T-helper 1 cell treated with Interleukin-12 subunit alpha and Interleukin-12 subunit beta and Interleukin-4 antibody, amounts not matched to agents 30 ng/mL and 1 ng/mL, for 36 hours (primary cell): ENCODE measurements around the gene GRHPR. TPM values are rescaled to one million over a fixed set of nuclear protein-coding genes. Genes with fewer than 3 reads are reported as not detected.
"Not testable (repeated sequence)": the region's sequence is repeated elsewhere in the genome, so short reads cannot be mapped to it uniquely, and the experiment has no call there.

ENCODE experiments used
- intact Hi-C: fragments of 100-400 bp; cut with micrococcal nuclease; formaldehyde crosslinking; loops from one replicate; pipeline ENCODE4 v1.15.1; 2024
- total RNA-seq: library from RNA; stranded (reverse); gene quantifications from 2 replicates; pipeline ENCODE4 v1.2.3, GENCODE V29; 2022

GRHPR gene
- total RNA-seq, 1 donor from 2014 or later: 53.9 TPM

DNA sequence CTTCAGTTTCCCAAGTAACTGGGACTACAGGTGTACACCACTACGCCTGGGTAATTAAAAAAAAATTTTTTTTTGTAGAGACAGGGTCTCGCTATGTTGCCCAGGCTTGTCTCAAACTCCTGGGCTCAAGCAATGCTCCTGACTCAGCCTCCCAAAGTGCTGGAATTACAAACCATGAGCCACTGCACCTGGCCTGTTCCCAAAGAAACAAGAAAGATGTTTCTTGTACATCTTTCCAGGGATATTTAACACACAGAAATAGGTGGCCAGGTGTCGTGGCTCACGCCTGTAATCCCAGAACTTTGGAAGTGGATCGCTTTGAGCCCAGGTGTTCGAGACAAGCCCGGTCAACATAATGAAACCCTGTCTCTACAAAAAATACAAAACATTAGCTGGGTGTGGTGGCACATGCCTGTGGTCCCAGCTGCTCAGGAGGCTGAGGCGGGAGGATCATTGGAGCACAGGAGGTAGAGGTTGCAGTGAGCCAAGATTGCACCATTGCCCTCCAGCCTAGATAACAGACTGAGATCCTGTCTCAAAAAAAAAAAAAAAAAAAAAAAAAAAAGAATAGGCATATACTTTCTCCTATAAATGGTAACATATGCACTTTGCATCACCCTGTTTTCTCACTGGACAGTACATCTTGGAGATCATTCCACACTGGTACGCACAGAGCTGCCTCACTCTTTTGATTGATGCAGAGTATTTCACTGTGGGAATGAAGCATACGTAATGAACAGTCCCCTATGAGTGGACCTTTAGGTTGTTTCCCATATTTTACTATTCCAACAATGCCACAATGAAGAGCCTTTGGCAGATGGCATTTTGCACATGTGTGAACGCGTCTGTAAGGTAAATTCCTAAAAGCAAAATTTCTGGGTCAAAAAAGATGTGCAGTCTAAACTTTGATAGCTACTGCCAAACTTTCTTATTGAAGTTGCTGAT is 2.0 kb upstream of the GRHPR start:
- intact Hi-C loops: no loop called here

DNA sequence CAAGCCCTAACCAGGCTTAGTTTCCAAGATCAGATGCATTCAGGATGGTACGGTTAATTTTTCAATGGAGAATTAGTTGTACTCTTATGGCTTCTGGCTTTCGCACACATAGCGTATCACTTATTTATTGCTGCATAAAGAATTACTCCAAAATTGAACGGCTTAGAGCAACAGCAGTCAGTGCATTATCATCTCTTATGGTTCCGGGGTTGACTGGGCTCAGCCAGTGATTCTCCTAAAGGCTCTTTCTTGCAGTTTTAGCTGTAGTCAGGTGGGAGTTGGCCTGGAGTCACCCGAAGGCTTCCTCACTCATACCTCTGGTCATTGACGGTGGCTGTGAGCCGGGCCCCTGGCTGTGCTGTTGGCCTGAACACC is 595 bp upstream of the GRHPR start:
- intact Hi-C loops: loop anchor here (1.0 kb wide), 4 partner anchors 43 to 302 kb away; partner anchors contain the start of genes POLR1E, TOMM5, ZBTB5 and ZCCHC7

DNA sequence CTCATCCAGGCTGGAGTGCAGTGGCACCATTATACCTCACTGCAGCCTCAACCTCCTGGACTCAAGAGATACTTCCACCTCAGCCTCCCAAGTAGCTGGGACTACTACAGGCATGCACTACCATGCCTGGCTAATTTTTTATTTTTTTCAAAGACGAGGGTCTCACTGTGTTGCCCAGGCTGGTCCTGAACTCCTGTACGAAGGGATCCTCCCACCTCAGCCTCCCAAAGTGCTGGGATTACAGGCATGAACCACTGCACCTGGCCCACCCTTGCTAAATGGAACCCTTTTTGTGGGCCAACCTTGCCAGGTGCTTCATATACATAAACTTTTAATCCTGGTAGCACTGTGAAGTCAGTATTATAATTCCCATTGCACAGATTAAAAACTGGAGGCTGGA is 1.0 kb downstream of the GRHPR start:
- intact Hi-C loops: loop anchor here (1.0 kb wide), 1 partner anchor 8 kb away; no protein-coding TSS in a partner anchor

DNA sequence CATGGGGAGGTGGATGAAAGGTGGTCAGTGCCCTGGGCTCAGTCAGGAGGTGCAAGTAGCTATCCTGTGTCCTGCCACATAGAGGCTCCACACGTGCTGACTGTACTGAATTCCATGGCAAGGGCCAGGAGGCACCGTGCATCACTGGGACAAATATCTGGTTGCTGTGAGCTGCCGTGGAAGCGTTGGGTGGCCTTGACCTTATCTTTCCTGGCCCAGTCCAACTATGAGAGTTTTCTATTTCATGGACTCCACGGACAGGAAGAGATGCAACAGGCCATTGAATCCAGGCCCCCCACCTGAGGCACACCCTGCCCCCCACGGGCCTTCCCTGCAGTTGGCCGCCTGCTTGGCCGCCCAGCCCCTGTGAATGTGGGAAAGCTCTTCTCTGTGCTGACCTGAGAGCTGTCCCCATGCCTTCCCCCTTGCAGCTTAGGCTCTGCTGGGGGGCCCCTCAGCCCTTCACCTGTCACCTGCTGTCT is 1.7 kb downstream of the GRHPR start:
- intact Hi-C loops: no loop called here

DNA sequence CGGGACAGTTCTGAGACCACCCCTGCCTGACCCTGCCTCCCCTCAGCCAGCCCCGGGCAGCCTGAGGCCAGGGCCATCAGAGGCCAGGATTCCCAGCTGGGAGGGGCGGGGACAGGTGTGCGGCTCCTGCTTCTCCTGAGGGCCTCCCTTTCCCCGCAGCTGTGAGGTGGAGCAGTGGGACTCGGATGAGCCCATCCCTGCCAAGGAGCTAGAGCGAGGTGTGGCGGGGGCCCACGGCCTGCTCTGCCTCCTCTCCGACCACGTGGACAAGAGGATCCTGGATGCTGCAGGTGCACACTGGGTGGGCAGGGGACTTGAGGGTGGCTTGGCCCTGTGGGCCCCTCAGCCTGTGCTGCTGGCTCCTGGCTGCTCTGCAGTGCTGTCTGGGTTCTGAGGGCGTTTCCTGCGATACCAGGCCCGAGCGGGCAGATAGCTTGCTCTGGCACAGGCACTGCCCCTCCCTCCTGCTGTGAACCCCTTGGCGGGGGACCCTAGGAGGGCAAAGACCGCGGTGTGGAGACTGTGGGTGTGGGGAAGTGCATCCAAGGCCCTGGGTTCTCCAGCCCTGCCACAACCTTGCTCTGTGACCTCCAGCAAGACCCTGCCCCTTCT is 2.3 kb downstream of the GRHPR start:
- intact Hi-C loops: no loop called here

DNA sequence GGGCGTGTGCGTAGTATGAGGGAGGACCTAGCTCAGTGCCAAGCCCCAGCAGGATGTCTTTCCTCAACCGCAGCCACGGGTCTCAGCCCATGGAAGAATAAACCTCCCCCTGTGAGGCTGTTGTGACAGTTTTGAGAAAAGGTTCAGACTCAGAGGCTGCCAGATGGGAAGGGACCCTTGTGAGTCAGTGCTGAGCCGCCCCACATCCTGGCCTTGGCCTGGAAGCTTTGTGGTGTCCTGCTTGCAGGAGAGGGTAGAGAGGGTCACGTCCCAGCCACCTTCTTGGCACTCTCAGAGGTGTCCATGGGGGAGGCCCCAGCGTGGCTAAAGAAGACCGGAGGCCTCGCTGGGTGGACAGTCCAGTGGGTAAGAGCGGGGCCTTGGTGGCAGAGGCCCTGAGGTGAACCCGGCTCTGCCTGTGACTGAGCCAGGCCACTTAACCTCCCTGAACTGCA is 2.8 kb downstream of the GRHPR start:
- intact Hi-C loops: no loop called here

DNA sequence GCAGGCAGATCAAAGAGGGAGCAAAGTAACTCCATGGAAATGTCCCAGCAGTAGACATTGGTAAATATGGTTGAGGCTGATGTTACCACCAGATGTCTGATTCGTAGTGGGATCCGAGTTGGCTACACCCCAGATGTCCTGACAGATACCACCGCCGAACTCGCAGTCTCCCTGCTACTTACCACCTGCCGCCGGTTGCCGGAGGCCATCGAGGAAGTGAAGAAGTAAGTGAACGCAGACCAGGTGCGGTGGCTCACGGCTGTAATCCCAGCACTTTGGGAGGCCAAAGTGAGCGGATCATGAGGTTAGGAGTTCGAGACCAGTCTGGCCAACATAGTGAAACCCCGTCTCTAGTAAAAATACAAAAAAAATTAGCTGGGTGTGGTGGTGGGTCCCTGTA is 3.9 kb downstream of the GRHPR start:
- intact Hi-C loops: not testable (repeated sequence)

DNA sequence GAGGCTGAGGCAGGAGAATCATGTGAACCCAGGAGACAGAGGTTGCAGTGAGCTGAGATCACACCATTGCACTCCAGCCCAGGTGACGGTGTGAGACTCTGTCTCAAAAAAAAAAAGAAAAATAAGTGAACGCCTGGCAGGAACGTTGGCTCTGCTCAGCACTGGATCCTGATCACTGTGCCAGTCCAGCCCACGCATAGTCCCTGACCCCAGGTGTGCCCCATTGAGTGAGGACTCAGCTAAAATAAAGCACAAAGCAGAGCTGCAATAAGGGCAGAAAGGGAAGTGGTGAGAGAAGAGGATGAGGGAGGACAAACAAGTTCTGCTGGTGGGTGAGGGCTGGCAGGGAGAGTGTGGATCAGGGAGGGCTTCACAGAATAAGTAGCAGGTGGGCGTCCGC is 4.3 kb downstream of the GRHPR start:
- intact Hi-C loops: no loop called here

DNA sequence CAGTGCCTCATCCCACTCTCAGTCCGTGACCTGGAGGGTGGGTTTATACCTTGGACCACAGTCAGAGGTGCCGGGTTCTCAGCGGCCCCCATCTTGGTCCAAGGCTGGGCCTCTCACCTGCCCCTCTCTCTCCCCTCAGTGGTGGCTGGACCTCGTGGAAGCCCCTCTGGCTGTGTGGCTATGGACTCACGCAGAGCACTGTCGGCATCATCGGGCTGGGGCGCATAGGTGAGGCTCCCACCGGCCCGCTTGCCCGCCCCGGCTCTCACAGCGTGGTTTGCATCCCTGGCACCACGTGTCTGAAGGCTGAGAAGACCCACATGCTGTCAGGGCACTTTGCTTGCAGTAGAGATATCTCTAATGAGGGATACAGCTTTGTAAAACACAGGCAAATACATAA is 5.8 kb downstream of the GRHPR start:
- intact Hi-C loops: no loop called here

DNA sequence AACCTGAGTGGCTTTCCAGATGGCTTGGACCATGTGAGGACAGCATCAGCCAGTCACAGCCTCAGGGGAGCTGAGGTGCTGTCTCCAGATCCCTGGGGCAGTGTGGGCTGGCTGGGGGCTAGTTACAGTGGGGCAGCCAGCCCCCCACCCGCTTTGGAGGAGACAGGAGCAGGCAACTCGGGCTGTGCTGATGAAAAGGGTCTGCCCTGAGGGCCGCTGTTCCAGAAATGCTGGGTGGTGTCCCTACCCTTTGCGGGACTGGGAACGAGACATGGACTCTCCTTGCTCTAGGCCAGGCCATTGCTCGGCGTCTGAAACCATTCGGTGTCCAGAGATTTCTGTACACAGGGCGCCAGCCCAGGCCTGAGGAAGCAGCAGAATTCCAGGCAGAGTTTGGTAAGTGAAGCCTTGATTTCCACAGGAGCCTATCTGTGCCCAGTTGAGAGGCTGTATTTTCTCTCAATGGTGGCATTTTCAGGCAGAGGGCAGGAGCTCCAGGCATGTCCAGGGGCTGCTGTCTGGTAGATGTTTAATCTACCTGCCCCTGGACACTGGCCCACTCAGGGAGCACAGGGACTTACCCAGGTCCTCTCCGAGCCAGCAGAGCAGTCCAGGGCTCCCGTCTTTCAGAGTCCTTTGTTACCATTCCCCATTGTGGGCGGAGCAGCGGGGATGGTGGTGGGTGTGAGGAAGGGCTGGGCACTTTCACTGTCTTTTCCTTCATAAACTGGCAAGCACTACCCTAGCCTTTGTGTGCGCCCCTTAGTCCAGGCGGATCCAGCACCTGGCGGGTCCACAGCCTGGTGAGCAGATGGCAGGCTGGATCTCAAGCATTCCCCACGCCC is 7.2 kb downstream of the GRHPR start:
- intact Hi-C loops: no loop called here

DNA sequence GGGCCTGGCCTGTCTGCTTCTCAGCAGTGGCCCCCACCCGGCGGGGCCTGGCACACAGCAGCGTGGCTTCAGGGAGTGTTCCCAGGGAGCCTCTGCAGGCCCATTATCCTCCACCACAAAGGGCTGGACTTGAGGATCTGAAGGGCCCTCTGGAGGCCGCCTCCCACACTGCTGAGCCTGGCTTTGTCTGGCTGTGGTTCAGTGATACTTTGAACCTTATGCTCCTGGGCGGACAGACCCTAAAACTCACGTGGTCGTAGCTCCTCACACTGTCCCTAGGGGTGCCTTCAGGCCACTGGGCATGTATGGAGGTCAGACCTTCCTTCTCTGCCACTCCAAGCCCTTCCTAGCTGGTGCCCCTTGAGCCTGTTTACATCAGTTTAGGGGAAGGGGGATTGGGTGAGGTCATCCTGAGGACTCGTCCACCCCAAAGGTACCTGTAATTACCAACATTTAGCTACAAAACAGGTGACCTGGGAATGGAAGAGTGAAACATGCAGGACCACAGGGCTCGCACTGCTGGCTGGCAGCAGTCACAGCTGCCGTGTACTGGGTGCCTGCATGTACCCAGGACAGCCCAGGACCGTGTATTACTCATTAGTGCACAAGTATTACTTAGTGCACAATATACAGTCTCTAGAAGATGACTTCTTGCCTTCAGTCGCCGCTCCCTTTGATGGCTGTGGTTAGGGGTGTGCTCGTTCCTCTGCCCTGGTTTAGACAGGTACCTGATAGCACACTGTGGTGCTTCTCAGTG is 8.5 kb downstream of the GRHPR start:
- intact Hi-C loops: no loop called here

DNA sequence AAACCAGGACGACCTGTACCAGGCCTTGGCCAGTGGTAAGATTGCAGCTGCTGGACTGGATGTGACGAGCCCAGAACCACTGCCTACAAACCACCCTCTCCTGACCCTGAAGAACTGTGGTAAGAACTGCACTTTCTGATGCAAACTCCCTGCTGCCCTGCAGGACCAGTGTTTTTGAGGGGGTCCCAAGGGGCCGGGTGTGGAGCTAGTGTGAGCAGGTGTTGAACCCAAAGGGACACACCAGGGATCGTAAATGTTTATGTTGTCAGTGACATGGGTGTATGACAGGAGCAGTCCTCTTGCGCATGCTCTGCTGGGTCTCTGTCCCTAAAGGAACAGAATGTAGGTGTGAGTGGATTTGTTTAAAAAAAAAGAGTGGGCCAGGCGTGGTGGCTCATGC is 9.5 kb downstream of the GRHPR start:
- intact Hi-C loops: no loop called here

DNA sequence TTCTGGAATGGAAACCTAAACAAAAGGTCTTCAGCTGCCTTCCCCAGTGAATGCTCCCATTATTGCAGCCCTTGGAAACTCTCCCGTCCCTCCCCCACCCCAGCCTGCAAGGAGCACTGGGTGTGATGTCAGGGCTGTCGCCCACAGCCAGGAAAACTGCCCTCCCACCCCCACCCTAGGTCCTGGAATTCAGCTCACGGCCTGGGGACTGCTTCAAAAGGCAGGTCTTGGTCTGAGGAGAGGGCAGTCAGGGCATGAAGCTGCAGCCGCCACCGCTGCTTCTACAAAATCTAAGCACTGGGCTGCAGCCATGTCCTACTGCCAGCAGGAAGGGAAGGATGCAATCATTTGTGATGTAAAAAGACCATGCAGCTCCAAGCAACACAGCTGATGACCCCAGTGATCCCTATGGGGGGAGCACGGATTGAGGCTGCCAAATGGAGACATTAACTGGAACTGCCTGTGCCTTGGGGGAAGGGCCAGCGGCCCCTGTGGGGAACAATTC is 11.4 kb downstream of the GRHPR start:
- intact Hi-C loops: no loop called here

DNA sequence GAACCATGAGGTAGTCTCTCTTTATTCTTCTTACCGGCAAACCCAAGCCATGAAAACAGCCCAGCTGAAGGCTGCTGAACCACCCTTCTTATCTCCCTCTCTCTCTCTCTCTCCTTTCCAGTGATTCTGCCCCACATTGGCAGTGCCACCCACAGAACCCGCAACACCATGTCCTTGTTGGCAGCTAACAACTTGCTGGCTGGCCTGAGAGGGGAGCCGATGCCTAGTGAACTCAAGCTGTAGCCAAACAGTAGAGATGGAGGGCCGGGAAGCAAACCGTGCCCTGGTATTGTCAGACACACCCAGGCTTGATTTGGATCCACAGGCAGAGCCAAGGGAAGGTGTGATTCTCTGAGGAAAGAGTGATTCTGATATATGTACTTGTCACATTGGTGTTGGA is 14.0 kb downstream of the GRHPR start:
- intact Hi-C loops: no loop called here

DNA sequence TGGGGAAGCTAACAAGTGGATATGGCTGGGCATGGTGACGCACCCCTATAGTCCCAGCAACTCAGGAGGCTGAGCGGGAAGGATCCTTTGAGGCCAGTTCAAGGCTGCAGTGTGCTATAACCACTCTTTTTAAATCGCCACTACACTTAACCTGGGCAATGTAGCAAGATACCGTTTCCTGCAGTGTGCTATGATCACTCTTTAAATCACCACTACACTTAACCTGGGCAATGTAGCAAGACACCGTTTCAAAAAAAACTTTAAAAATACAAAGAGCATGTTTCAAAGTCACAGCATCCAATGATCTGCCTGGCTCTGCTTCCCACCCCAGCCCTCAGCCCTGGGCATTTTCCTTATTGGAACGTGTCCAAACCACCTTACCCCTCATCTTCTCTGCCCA is 14.5 kb downstream of the GRHPR start:
- intact Hi-C loops: no loop called here

DNA sequence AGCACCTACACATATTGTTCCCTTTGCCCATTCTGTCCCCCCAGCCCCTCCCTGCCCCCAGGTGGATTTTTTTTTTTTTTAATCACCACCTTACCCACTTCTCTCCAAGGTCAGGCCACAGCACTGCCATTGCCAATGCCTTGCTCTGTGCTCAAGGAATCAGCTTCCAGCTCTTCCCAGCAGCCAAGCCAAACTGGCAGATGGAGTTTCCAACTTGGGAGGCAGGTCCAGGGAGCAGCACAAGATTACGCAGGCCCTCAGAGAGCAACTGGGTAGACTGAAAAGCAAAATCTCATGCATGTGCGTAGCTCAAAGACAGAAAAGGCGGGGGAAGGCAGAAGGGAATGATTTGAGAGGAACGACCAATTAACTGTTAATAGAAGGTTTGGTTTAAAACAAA is 15.1 kb downstream of the GRHPR start:
- intact Hi-C loops: no loop called here

DNA sequence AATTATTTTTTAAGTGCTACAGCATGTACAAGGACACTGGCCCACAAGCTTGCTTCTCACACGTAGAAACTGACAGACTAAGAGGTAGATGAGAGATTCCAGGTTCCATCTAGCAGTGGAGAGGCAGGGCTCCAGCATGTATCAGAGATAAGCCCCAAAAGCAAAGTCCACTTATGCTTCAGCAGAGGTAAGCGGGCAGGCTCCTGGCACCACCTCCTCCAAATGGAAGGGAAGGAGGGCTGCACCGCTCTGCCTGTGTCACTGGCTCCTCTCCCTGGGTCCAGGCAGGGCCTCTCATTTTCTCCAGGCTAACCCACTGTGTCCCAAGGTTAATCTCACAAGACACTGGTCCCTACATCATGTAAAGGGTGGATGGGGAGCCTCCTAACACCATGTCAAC is 15.9 kb downstream of the GRHPR start:
- intact Hi-C loops: no loop called here

DNA sequence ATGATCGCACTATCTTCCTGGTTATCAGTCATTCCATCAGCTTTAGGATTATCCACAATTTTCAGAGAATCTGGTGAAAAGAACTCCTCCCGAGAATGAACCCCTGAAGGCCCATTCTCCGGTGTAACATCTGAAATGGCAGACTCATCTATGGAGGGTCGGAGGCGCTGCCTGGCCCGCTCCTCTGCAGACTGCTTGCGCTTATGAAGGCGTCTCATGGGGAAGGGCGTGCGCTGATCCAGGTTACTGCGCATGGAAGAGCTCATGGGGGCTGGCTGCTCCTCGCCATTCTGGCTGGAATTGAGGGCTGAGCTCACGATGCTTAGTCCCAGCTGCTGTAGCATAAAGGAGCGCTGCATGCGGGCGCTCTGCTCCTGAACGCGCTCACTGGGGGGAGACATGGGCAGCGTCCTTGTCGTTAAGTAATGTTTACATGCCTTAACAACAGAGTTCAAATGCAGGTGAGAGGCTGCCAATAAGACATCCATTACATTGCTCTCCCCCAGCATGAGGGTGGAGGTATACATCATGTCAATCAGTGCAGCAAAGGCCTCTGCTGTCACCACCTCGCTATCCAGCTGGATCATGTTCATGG is 19.4 kb downstream of the GRHPR start:
- intact Hi-C loops: no loop called here

DNA sequence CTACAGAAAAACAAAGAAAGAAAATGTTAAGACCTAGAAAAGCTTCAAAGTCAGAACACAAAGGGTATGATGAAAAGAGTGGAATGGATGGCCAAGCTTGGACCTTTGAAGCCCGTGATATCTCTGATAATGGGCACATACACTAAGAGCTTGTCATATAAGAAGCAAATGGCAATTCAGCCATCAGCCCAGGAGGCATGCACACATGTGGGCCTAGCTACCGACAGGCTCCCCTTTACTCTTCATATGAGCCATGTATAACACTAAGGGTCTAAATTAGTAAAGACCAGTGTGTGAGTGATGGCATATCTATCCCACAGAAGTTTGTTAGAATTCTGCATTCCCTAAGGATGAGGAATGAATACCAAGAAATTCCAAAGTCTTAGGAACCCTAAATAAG is 20.1 kb downstream of the GRHPR start:
- intact Hi-C loops: no loop called here

DNA sequence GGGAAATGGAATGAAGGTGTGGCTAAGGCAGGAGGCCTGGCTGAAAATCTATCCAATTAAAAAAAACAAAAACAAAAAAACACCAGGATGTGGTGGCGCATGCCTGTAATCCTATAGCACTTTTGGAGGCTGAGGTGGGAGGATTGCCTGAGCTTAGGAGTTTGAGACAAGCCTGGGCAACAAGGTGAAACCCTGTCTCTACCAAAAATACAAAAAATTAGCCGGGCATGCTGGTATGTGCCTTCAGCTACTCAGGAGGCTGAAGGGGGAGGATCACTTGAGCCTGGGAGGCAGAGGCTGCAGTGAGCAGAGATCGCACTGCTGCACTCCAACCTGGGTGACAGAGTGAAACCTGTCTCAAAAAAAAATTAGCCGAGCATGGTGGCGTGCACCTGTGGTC is 21.1 kb downstream of the GRHPR start:
- intact Hi-C loops: no loop called here
